ENCODE measurements around the gene CRELD2.

Gene CRELD2

GRCh38 chr22:49934891-49935557 is 16.6 kb downstream of the CRELD2 start:
- no peaks in the 10 kb centered on the region for H3K9me3 ChIP-seq (replicated peaks; ENCODE audit: insufficient read depth, low read length)
- H3K4me2 ChIP-seq (ENCODE audit: low read depth, low read length) = peak overlapping the region; percentile 91
- no peak overlapping the region for H3K27ac ChIP-seq (ENCODE audit: low read length)
- no peak overlapping the region for H2AFZ ChIP-seq (ENCODE audit: low read length)
- peaks cover 26% of the 10 kb centered on the region; the same call in 1 of the 2 replicates for H3F3A ChIP-seq (ENCODE audit: insufficient read depth, low read length)
- no peaks in the 10 kb centered on the region for H4K20me1 ChIP-seq (ENCODE audit: insufficient read depth, low read length)
- H3K27me3 ChIP-seq (replicated peaks; ENCODE audit: insufficient read depth, low read length) = no peaks in the 10 kb centered on the region
- peak; percentile 79 for DNase-seq
- H3K4me3 ChIP-seq (ENCODE audit: low read length) = peak overlapping the region; percentile 56; the same call in 1 of the 2 replicates
- no peaks in the 10 kb centered on the region for H3K79me2 ChIP-seq (ENCODE audit: low read length)
- no peaks in the 10 kb centered on the region for H3K36me3 ChIP-seq (replicated peaks; ENCODE audit: insufficient read depth, low read length)
- H3K9me2 ChIP-seq (replicated peaks; ENCODE audit: insufficient read depth, low read length) = no peaks in the 10 kb centered on the region
- peak overlapping the region; percentile 55 for H3K9ac ChIP-seq (ENCODE audit: low read length)
- peaks cover 35% of the 10 kb centered on the region for H3K4me1 ChIP-seq (ENCODE audit: low read length)
- TF ChIP-seq EZH2 (optimal IDR thresholded peaks at IDR 0.05; ENCODE audit: low read depth, low read length) = no peak
- TF ChIP-seq EZH2phosphoT487 (IDR thresholded peaks at IDR 0.05; ENCODE audit: low read length) = no peak
- no peak for TF ChIP-seq CTCF (IDR thresholded peaks at IDR 0.05; ENCODE audit: low read length)

GRCh38 chr22:49935561-49935960 is 17.1 kb downstream of the CRELD2 start:
- TF ChIP-seq CTCF (IDR thresholded peaks at IDR 0.05; ENCODE audit: low read length) (no peak), EZH2phosphoT487 (IDR thresholded peaks at IDR 0.05; ENCODE audit: low read length) (no peak), EZH2 (optimal IDR thresholded peaks at IDR 0.05; ENCODE audit: low read depth, low read length) (no peak)
- Histone ChIP-seq H3K27ac (ENCODE audit: low read length) (no peak overlapping the region), H3K4me2 (ENCODE audit: low read depth, low read length) (no peak overlapping the region), H3K36me3 (replicated peaks; ENCODE audit: insufficient read depth, low read length) (no peaks in the 10 kb centered on the region), H4K20me1 (ENCODE audit: insufficient read depth, low read length) (no peaks in the 10 kb centered on the region), H3K4me1 (ENCODE audit: low read length) (peaks cover 32% of the 10 kb centered on the region), H3K9me3 (replicated peaks; ENCODE audit: insufficient read depth, low read length) (no peaks in the 10 kb centered on the region), H3K4me3 (ENCODE audit: low read length) (no peak overlapping the region), H3F3A (ENCODE audit: insufficient read depth, low read length) (peaks cover 26% of the 10 kb centered on the region; the same call in 1 of the 2 replicates), H3K27me3 (replicated peaks; ENCODE audit: insufficient read depth, low read length) (no peaks in the 10 kb centered on the region), H3K79me2 (ENCODE audit: low read length) (no peaks in the 10 kb centered on the region), H3K9me2 (replicated peaks; ENCODE audit: insufficient read depth, low read length) (no peaks in the 10 kb centered on the region), H3K9ac (ENCODE audit: low read length) (no peak overlapping the region), H2AFZ (ENCODE audit: low read length) (no peak overlapping the region)
- no peak for DNase-seq

GRCh38 chr22:49936018-49936972 is 17.9 kb downstream of the CRELD2 start:
- no peak for TF ChIP-seq CTCF (IDR thresholded peaks at IDR 0.05; ENCODE audit: low read length)
- TF ChIP-seq EZH2 (optimal IDR thresholded peaks at IDR 0.05; ENCODE audit: low read depth, low read length) = no peak
- no peak for TF ChIP-seq EZH2phosphoT487 (IDR thresholded peaks at IDR 0.05; ENCODE audit: low read length)
- no peaks in the 10 kb centered on the region for H3K27me3 ChIP-seq (replicated peaks; ENCODE audit: insufficient read depth, low read length)
- peak overlapping the region; percentile 54 for H3K4me3 ChIP-seq (ENCODE audit: low read length)
- H3K9ac ChIP-seq (ENCODE audit: low read length) = peak overlapping the region; percentile 65
- no peaks in the 10 kb centered on the region for H4K20me1 ChIP-seq (ENCODE audit: insufficient read depth, low read length)
- peaks cover 24% of the 10 kb centered on the region for H3K4me1 ChIP-seq (ENCODE audit: low read length)
- peak; percentile 87 for DNase-seq
- no peaks in the 10 kb centered on the region for H3K36me3 ChIP-seq (replicated peaks; ENCODE audit: insufficient read depth, low read length)
- peak overlapping the region; percentile 72; the same call in 1 of the 2 replicates for H3K4me2 ChIP-seq (ENCODE audit: low read depth, low read length)
- H3K27ac ChIP-seq (ENCODE audit: low read length) = peak overlapping the region; percentile 88
- H3K9me3 ChIP-seq (replicated peaks; ENCODE audit: insufficient read depth, low read length) = no peaks in the 10 kb centered on the region
- H3K79me2 ChIP-seq (ENCODE audit: low read length) = no peaks in the 10 kb centered on the region
- no peaks in the 10 kb centered on the region for H3K9me2 ChIP-seq (replicated peaks; ENCODE audit: insufficient read depth, low read length)
- H3F3A ChIP-seq (ENCODE audit: insufficient read depth, low read length) = peaks cover 19% of the 10 kb centered on the region; the same call in 1 of the 2 replicates
- peak overlapping the region; percentile 43 for H2AFZ ChIP-seq (ENCODE audit: low read length)

Measured in MM.1S (cell line).